Skeletal muscle tissue (tissue), 4 donors: ENCODE data around the gene CTNNBIP1. TPM values are rescaled to one million over a fixed set of nuclear protein-coding genes. Genes with fewer than 3 reads are reported as not detected.

ENCODE experiments used
- H3K27ac ChIP-seq: one replicate; pipeline ENCODE4 v1.7.0; 2013; ENCODE audit warnings: mild to moderate bottlenecking, low read depth, low read length, inconsistent platforms
- H3K27me3 ChIP-seq, 3 donors: one replicate each; pipeline ENCODE4 v1.7.0; 2013; ENCODE audit warnings: low read length in 3 of 3; ENCODE audit not compliant: control insufficient read depth in 3 of 3, insufficient read depth in 3 of 3
- H3K36me3 ChIP-seq, 3 donors: one replicate each; pipeline ENCODE4 v1.7.0; 2013; ENCODE audit warnings: low read length in 3 of 3; ENCODE audit not compliant: control insufficient read depth in 3 of 3, insufficient read depth in 3 of 3
- H3K4me1 ChIP-seq, 3 donors: one replicate each; pipeline ENCODE4 v1.7.0; 2013; ENCODE audit warnings: low read length in 3 of 3, mild to moderate bottlenecking in 3 of 3; ENCODE audit not compliant: control insufficient read depth in 3 of 3, insufficient read depth in 3 of 3
- H3K4me3 ChIP-seq, 3 donors: one replicate each; pipeline ENCODE4 v1.7.0; 2013; ENCODE audit warnings: low read length in 3 of 3
- H3K9ac ChIP-seq, 3 donors: one replicate each; pipeline ENCODE4 v1.7.0; 2013; ENCODE audit warnings: low read length in 3 of 3, mild to moderate bottlenecking in 3 of 3, moderate library complexity in 2 of 3, low read depth in 1 of 3
- H3K9me3 ChIP-seq, 3 donors: one replicate each; pipeline ENCODE4 v1.7.0; 2013; ENCODE audit warnings: low read length in 3 of 3; ENCODE audit not compliant: control insufficient read depth in 3 of 3
- total RNA-seq: library from RNA; depleted of rRNA; stranded (reverse); fragments of >200 nt; gene quantifications from one replicate; pipeline ENCODE4 v1.2.3, GENCODE V29; 2014
- donor health status: Osteomylitis.

The CTNNBIP1 gene
- total RNA-seq, 1 donor from 2014 or later, result 32.4 TPM

- Histone ChIP-seq H3K36me3 (peaks cover 0 to 7% (median 0%) of the 10 kb centered on the region in 3 donors), H3K4me3 (no peak overlapping the region), H3K9ac (peak overlapping the region in 1 of 3 donors; percentile 41), H3K27me3 (no peaks in the 10 kb centered on the region), H3K9me3 (no peaks in the 10 kb centered on the region), H3K27ac (peak overlapping the region; percentile 33), H3K4me1 (peaks cover 19 to 28% (median 24%) of the 10 kb centered on the region in 3 donors)
These were observed 17.2 kb downstream of the CTNNBIP1 start for GRCh38 chr1:9892563-9893528.

- Histone ChIP-seq H3K27me3 (no peaks in the 10 kb centered on the region), H3K9ac (no peak overlapping the region), H3K4me1 (peaks cover 19 to 28% (median 24%) of the 10 kb centered on the region in 3 donors), H3K4me3 (no peak overlapping the region), H3K9me3 (no peaks in the 10 kb centered on the region), H3K36me3 (peaks cover 2 to 10% (median 6%) of the 10 kb centered on the region in 3 donors), H3K27ac (no peak overlapping the region)
These were observed 18.9 kb downstream of the CTNNBIP1 start for GRCh38 chr1:9891207-9891606.

- Histone ChIP-seq H3K4me1 (peaks cover 19 to 28% (median 24%) of the 10 kb centered on the region in 3 donors), H3K9ac (peak overlapping the region in 2 of 3 donors; percentile 41 to 47), H3K36me3 (peaks cover 2 to 13% (median 6%) of the 10 kb centered on the region in 3 donors), H3K9me3 (no peaks in the 10 kb centered on the region), H3K27ac (no peak overlapping the region), H3K27me3 (no peaks in the 10 kb centered on the region), H3K4me3 (peak overlapping the region in 1 of 3 donors; percentile 14)
These were observed 19.8 kb downstream of the CTNNBIP1 start for GRCh38 chr1:9890224-9890731.

- Histone ChIP-seq H3K27ac (no peak overlapping the region), H3K9ac (no peak overlapping the region), H3K9me3 (no peaks in the 10 kb centered on the region), H3K4me3 (no peak overlapping the region), H3K36me3 (peaks cover 2 to 13% (median 6%) of the 10 kb centered on the region in 3 donors), H3K4me1 (peaks cover 19 to 28% (median 24%) of the 10 kb centered on the region in 3 donors), H3K27me3 (no peaks in the 10 kb centered on the region)
These were observed 20.7 kb downstream of the CTNNBIP1 start for GRCh38 chr1:9889411-9889810.

GRCh38 chr1:9888886-9889285, 21.2 kb downstream of the CTNNBIP1 start:
- peaks cover 19 to 28% (median 25%) of the 10 kb centered on the region in 3 donors for H3K4me1 ChIP-seq
- H3K27ac ChIP-seq, result no peak overlapping the region
- no peak overlapping the region for H3K4me3 ChIP-seq
- peaks cover 2 to 13% (median 6%) of the 10 kb centered on the region in 3 donors for H3K36me3 ChIP-seq
- H3K9ac ChIP-seq, result no peak overlapping the region
- H3K27me3 ChIP-seq, result no peaks in the 10 kb centered on the region
- H3K9me3 ChIP-seq, result no peaks in the 10 kb centered on the region

GRCh38 chr1:9887070-9887469, 23.0 kb downstream of the CTNNBIP1 start:
- H3K27ac ChIP-seq, result no peak overlapping the region
- H3K4me1 ChIP-seq, result peaks cover 19 to 36% (median 26%) of the 10 kb centered on the region in 3 donors
- H3K9me3 ChIP-seq, result no peaks in the 10 kb centered on the region
- no peaks in the 10 kb centered on the region for H3K27me3 ChIP-seq
- no peak overlapping the region for H3K4me3 ChIP-seq
- peaks cover 2 to 15% (median 11%) of the 10 kb centered on the region in 3 donors for H3K36me3 ChIP-seq
- no peak overlapping the region for H3K9ac ChIP-seq

GRCh38 chr1:9886092-9886742, 23.9 kb downstream of the CTNNBIP1 start:
- peaks cover 17 to 36% (median 26%) of the 10 kb centered on the region in 3 donors for H3K4me1 ChIP-seq
- H3K4me3 ChIP-seq, result no peak overlapping the region
- H3K9ac ChIP-seq, result peak overlapping the region in 1 of 3 donors; percentile 33
- H3K9me3 ChIP-seq, result no peaks in the 10 kb centered on the region
- no peak overlapping the region for H3K27ac ChIP-seq
- H3K27me3 ChIP-seq, result no peaks in the 10 kb centered on the region
- peaks cover 2 to 15% (median 12%) of the 10 kb centered on the region in 3 donors for H3K36me3 ChIP-seq

GRCh38 chr1:9884805-9885204, 25.3 kb downstream of the CTNNBIP1 start:
- Histone ChIP-seq H3K27ac (no peak overlapping the region), H3K4me1 (peaks cover 4 to 22% (median 16%) of the 10 kb centered on the region in 3 donors), H3K9ac (peak overlapping the region in 1 of 3 donors; percentile 10), H3K9me3 (no peaks in the 10 kb centered on the region), H3K27me3 (no peaks in the 10 kb centered on the region), H3K4me3 (no peak overlapping the region), H3K36me3 (peaks cover 2 to 17% (median 12%) of the 10 kb centered on the region in 3 donors)

GRCh38 chr1:9883585-9884449, 26.3 kb downstream of the CTNNBIP1 start:
- Histone ChIP-seq H3K27me3 (no peaks in the 10 kb centered on the region), H3K4me3 (no peak overlapping the region), H3K27ac (no peak overlapping the region), H3K36me3 (peaks cover 2 to 14% (median 12%) of the 10 kb centered on the region in 3 donors), H3K4me1 (peaks cover 3 to 12% (median 9%) of the 10 kb centered on the region in 3 donors), H3K9ac (peak overlapping the region in 2 of 3 donors; percentile 10 to 40), H3K9me3 (no peaks in the 10 kb centered on the region)
